ENCODE measurements around the gene PFDN2. TPM values are rescaled to one million over a fixed set of nuclear protein-coding genes. Genes with fewer than 3 reads are reported as not detected.

PFDN2 gene
- total and polyA plus RNA-seq, 12 donors: 33.6 to 452 (median 57.1) TPM

GRCh38 chr1:161165742-161166668 lies 48.2 kb upstream of the PFDN2 start, which contains the start of gene PPOX:
Gene PPOX (plus strand): TSS chr1:161166426. CDS start chr1:161166848, 422 bp downstream.
- H3K36me3 ChIP-seq (replicated peaks in 1 of 2): peaks cover 0 to 52% of the 10 kb centered on the region in 2 donors
- H3K27me3 ChIP-seq: no peaks in the 10 kb centered on the region
- DNase-seq: peak; percentile 93 to 99 (median 98)
- intact Hi-C loops (cut with DNase I): no loop called here
- peak within 1 kb of the TSS in 3 of 4 donors; percentile 54 to 80 (median 56) for H3K4me3 ChIP-seq
- peak in 1 of 2 donors; percentile 78 for TF ChIP-seq POLR2A (IDR thresholded peaks at IDR 0.05)
- peak; percentile 9 to 44 (median 34) for TF ChIP-seq CTCF (IDR thresholded peaks at IDR 0.05)
- H3K9me3 ChIP-seq (replicated peaks in 1 of 3): no peaks in the 10 kb centered on the region
- peak within 1 kb of the TSS; percentile 6 to 81 (median 77) for H3K27ac ChIP-seq
- peaks cover 12 to 23% of the 10 kb centered on the region in 2 donors for H3K4me1 ChIP-seq (replicated peaks in 1 of 2)
- 0 to 2% (median 0%) methylated on average over 42 to 54 of the region's 54 CpGs for WGBS, 4 donors

- peak overlapping the region; percentile 6 to 81 (median 77) for H3K27ac ChIP-seq
- H3K4me3 ChIP-seq: peak overlapping the region in 2 of 4 donors; percentile 54 to 80
- peaks cover 0 to 45% of the 10 kb centered on the region in 2 donors for H3K36me3 ChIP-seq (replicated peaks in 1 of 2)
- intact Hi-C loops (cut with DNase I): no loop called here
- WGBS, 4 donors: 64 to 71% (median 69%) methylated on average over 14 of the region's 14 CpGs
- H3K4me1 ChIP-seq (replicated peaks in 1 of 2): peaks cover 15 to 32% of the 10 kb centered on the region in 2 donors
- H3K27me3 ChIP-seq: no peaks in the 10 kb centered on the region
- H3K9me3 ChIP-seq (replicated peaks in 1 of 3): no peaks in the 10 kb centered on the region
- TF ChIP-seq POLR2A (IDR thresholded peaks at IDR 0.05) (no peak), CTCF (IDR thresholded peaks at IDR 0.05) (no peak)
- no peak for DNase-seq
Measured at GRCh38 chr1:161164901-161165610, 47.2 kb upstream of the PFDN2 start.

GRCh38 chr1:161163793-161164192 lies 46.0 kb upstream of the PFDN2 start:
- Histone ChIP-seq H3K27me3 (no peaks in the 10 kb centered on the region), H3K27ac (no peak overlapping the region), H3K9me3 (replicated peaks in 1 of 3) (no peaks in the 10 kb centered on the region), H3K4me3 (no peak overlapping the region), H3K4me1 (replicated peaks in 1 of 2) (peaks cover 17 to 38% of the 10 kb centered on the region in 2 donors), H3K36me3 (replicated peaks in 1 of 2) (peaks cover 0 to 33% of the 10 kb centered on the region in 2 donors)
- intact Hi-C loops (cut with DNase I): no loop called here
- no peak for DNase-seq
- TF ChIP-seq POLR2A (IDR thresholded peaks at IDR 0.05): no peak
- no peak for TF ChIP-seq CTCF (IDR thresholded peaks at IDR 0.05)
- WGBS, 4 donors: 85 to 92% (median 90%) methylated on average over 5 of the region's 5 CpGs

GRCh38 chr1:161162806-161163205 lies 45.0 kb upstream of the PFDN2 start:
- H3K27me3 ChIP-seq: no peaks in the 10 kb centered on the region
- H3K36me3 ChIP-seq (replicated peaks in 1 of 2): peaks cover 0 to 36% of the 10 kb centered on the region in 2 donors
- intact Hi-C loops (cut with DNase I): no loop called here
- 93 to 96% (median 95%) methylated on average over 6 to 10 of the region's 10 CpGs for WGBS, 4 donors
- no peak overlapping the region for H3K4me3 ChIP-seq
- no peak overlapping the region for H3K27ac ChIP-seq
- TF ChIP-seq CTCF (IDR thresholded peaks at IDR 0.05): no peak
- no peak for TF ChIP-seq POLR2A (IDR thresholded peaks at IDR 0.05)
- DNase-seq: no peak
- no peaks in the 10 kb centered on the region for H3K9me3 ChIP-seq (replicated peaks in 1 of 3)
- peaks cover 17 to 38% of the 10 kb centered on the region in 2 donors for H3K4me1 ChIP-seq (replicated peaks in 1 of 2)

All from adrenal gland (tissue), 12 donors.